Ureter (tissue), 1 donor: Measurements from ENCODE around the gene FGD5. TPM values are rescaled to one million over a fixed set of nuclear protein-coding genes. Genes with fewer than 3 reads are reported as not detected.
A peak's percentile ranks its signal among the peaks of the same experiment; 100 is the strongest.
"Not testable (repeated sequence)": the region's sequence is repeated elsewhere in the genome, so short reads cannot be mapped to it uniquely, and the experiment has no call there.

Experiments used
- DNase-seq: peaks from one replicate; pipeline ENCODE4 v3.0.0-alpha.2; 2020; ENCODE audit warnings: low spot score
- total RNA-seq: library from RNA; stranded (reverse); gene quantifications from one replicate; pipeline ENCODE4 v1.2.4, GENCODE V29; 2023
- donor health status: DM: yes; HTN: yes; CAD: no.

Gene FGD5
- total RNA-seq, 1 donor from 2014 or later = 23.2 TPM

DNA sequence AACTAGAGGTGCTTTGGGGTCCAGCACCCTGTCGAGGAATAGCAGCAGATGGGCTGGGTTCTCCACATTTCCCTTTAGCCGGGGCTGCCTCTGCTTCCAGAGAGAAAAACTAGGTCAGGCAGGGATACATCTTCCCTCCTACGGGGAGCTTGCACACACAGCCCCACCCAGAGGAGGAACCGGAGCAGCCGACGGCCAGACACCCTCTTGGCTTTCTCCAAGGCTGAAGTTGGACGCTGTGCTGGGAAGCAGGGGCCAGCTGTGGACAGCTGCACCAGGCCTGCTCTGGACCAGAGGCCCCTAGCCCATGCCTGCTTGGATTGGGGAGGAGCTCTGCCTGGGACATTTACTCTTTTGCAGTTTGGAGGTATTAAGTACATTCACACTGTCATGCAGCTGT, 84.0 kb downstream of the FGD5 start:
- peak; percentile 66 for DNase-seq

- not testable (repeated sequence) for DNase-seq
Observed at GRCh38 chr3:14903501-14903900, 84.7 kb downstream of the FGD5 start.

DNA sequence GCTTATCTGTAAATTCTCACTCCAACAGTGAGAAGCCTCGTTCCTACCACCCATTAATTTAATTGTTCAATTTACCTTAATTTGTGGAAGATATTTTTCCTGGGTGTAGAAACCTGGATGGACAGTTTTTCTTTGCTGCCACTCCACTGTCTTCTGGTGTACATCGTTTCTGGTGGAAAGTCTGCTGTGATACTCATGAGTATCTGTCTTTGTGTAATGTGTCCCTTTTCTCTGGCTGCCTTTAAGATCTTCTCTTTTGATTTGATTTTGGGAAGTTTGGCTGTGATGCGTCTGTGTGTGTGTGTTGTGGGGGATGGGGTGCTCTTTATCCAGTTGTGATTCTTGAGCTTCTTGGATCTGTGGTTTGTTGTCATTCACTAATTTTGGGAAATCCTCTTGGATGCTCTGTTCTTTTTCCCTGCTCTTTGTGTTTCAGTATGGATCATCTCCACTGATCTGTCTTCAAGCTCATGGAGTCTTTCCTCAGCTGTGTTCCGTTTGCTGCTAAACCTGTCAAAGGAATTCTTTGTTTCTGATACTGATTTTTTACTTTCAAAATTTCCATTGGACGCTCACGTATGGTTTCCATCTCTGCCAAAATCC, 86.4 kb downstream of the FGD5 start:
- no peak for DNase-seq

- DNase-seq = no peak
Observed at GRCh38 chr3:14906355-14906971, 87.7 kb downstream of the FGD5 start.

- DNase-seq = no peak
Observed at GRCh38 chr3:14907043-14907966, 88.5 kb downstream of the FGD5 start.

DNA sequence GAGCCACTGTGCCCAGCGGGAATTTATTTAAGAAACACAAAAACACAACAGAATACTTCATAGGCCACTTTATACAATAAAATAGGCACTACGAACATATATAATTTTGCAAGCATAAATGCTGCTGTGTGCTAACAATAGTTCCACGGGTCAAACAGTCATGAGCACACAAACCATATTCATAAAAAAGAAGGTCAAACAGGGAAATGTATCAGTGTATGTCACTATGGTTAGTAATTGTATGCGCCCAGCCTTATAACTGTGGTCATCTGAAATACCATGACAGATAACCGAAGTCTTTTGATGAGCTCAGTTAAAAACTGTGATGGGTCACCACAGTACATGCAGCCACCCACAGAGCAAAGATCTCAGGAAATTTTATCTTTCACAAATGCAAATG, 90.5 kb downstream of the FGD5 start:
- DNase-seq = no peak

- no peak for DNase-seq
Observed at GRCh38 chr3:14911651-14912050, 92.9 kb downstream of the FGD5 start.

DNA sequence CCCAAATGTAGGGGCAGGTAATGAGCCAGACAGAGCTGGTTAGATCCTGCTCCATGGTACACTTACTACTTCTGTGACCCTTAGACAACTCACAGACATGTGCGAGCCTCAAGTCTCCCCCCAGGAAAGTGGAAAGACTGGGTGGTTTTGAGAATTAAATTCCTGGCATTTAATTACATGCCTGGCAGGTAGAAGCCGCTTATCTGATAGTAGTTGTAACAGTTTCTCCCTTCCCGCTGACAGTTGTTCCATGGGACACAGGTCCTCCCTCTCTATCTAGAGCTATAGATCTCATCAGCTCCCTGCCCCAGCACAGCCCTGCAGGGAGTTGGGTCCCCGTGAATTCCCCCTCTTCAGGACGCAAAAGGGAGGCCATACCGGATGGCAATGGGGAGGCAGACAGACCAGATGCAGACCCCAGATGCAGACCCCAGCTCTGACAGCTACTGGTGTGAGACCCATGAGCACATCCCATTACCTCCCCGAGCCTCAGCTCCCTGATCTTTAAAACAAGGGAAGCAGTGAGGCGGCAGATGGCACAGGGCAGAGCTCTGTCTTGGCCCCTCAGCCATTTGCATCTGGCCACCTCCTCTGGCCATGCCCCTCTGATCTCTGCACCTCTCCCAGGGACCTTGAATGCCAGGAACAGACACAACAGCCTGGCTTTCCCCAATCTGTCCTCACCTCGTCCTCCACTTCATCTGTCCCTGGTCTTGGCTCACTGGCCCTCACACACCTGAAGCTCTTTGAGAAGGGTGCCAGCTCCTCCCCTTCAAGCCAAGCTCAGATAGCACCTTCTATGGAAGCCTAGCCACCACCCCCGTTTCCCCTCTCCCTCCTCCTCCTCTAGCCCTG, 94.5 kb downstream of the FGD5 start:
- DNase-seq = peak; percentile 33

DNA sequence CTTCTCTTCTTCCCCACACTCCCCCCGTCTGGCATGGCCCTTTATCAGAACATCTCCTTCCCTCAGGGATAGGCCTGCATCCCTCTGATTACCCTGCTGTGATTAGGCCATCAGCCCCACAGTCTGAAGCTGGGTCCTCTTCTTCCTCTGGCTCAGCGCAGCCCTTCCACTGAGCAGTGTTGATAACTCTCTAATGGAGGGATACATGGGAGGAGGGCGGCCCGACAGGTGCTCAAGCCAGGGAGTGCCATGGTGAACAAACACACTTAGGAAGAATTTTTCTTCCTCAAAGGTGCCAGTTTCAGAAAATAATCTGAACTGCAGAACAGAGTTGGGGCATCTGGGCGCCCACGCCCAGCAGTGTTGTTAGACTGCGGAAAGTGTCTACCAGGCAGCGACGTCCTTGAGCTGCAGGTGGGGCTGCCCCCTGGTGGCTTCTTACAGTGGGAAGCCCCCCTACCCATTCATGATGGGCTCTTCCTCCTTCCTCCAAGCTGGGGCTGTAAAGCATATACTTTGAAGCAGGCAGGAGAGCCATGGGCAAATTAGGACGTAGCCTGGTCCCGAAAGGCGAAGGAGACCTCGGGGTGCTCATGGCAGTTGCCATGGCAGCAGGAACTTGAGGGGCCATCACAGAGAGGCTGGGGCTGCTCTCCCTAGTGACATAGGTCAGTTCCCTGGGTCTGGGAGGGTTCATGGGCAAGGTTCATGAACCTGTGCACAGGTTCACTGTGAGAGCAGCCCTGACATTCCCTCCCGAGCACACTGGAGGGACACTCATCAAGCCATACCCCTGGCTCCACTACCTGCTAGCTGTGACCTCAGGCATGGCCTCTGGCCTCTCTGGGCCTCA, 95.4 kb downstream of the FGD5 start:
- DNase-seq = peak; percentile 24

DNA sequence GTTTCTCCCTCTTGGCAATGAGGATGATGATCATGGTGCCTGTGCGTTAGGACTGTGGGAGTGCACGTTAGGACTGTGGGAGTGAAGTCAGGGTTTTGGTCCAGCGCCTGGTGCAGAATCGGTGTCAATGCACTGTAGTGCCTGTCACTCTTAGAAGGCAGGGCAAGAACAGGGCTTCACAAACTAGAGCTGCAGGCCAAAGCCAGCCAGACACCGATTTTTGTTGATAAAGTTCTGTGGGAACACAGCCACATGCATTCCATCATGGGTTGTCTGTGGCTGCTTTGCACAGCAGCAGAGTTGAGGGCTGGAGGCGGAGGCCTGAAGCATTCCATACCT, 96.0 kb downstream of the FGD5 start:
- no peak for DNase-seq

DNA sequence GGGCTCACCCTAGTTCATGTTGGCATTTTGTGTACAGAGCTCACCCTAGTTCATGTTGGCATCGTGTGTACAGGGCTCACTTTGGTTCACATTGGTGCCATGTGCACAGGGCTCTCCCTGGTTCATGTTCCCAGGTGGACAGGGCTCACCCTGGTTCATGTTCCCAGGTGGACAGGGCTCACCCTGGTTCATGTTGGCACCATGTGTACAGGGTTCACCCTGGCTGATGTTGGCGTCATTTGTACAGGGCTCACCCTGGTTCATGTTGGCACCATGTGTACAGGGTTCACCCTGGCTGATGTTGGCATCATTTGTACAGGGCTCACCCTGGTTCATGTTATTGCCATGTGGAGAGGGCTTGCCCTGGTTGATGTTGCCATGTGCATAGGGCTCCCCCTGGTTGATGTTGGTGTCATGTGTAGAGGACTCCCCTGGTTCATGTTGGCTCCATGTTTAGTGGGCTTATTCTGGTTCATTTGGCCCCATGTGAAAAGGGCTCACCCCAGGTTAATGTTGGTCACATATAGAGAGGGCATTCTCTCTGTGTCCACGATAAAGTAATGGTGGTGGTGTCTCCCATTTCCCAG, 97.0 kb downstream of the FGD5 start:
- peak; percentile 36 for DNase-seq

- DNase-seq = no peak
Observed at GRCh38 chr3:14918356-14918860, 99.6 kb downstream of the FGD5 start.

DNA sequence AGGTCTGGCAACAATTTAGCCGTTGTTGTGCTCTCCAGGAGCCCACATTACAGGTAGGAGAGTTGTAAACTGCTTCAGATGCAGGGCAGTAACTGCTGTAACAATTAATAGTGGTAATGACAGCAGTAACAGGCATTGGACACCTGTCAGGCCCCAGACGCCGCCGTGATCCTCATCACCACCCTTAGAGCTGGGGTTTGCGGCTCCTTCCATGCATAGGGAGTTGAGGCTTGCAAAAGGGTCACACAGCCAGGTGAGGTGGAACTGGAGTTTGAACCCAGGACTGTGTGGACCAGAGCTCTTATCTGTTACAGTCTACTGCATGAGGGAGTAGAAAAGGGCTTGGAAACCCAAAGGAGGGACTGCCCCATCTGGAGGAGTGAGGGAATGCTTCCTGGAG, 101.8 kb downstream of the FGD5 start:
- no peak for DNase-seq

- DNase-seq = peak; percentile 92
Observed at GRCh38 chr3:14921034-14921616, 102.4 kb downstream of the FGD5 start.

GRCh38 chr3:14921811-14922705, 103.3 kb downstream of the FGD5 start:
- no peak for DNase-seq

- DNase-seq = no peak
Observed at GRCh38 chr3:14922863-14923262, 104.1 kb downstream of the FGD5 start.

DNA sequence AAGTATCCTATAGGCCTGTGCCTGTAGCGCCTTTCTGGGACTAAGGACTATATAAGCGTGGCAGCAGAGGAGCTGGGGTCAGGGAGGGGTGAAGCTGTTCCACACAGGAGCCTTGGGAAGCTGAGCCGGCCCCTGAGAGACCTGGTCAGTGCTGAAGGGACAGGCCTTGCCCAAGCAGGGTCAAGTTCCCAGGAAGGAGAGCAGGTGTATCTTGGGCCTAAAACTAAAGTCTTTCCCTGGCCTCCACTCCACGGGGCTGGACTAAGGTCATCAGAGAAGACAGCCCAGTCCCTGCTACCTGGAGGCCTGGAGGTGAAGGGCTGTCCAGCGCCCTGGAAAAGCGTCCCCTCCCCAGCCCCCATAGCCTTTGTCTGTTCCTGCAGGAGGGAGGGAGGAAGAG, 104.7 kb downstream of the FGD5 start:
- no peak for DNase-seq

GRCh38 chr3:14925729-14926591, 107.2 kb downstream of the FGD5 start:
- no peak for DNase-seq
